Loucy (cell line): Measurements from ENCODE around the gene CD276.
"Not testable (repeated sequence)": the region's sequence is repeated elsewhere in the genome, so short reads cannot be mapped to it uniquely, and the experiment has no call there.

Experiments used
- H2AFZ ChIP-seq: fragments of 200-600 bp; sonication (generic); 2 replicates; pipeline ENCODE4 v1.6.0; 2016; ENCODE audit warnings: antibody characterized with exemption, mild to moderate bottlenecking, low read length, moderate library complexity
- H3F3A ChIP-seq: fragments of 200-600 bp; 2 replicates; pipeline ENCODE4 v1.6.0; 2016; ENCODE audit warnings: antibody characterized with exemption, low read depth, mild to moderate bottlenecking
- H3K27me3 ChIP-seq: fragments of 200-600 bp; sonication (generic); 2 replicates; pipeline ENCODE4 v1.6.1; 2014; ENCODE audit warnings: low read length, mild to moderate bottlenecking; ENCODE audit not compliant: insufficient read depth, poor library complexity, severe bottlenecking
- H3K36me3 ChIP-seq: fragments of 200-600 bp; sonication (generic); 2 replicates; pipeline ENCODE4 v1.6.1; 2016; ENCODE audit warnings: low read length; ENCODE audit not compliant: insufficient read depth
- H3K4me1 ChIP-seq: fragments of 200-600 bp; sonication (generic); 2 replicates; pipeline ENCODE4 v1.5.1; 2014; ENCODE audit warnings: low read length, mild to moderate bottlenecking; ENCODE audit not compliant: insufficient read depth, poor library complexity, severe bottlenecking
- H3K4me2 ChIP-seq: fragments of 200-600 bp; sonication (generic); 2 replicates; pipeline ENCODE4 v1.6.0; 2014; ENCODE audit warnings: antibody characterized with exemption, low read length, low read depth, mild to moderate bottlenecking; ENCODE audit not compliant: poor library complexity, severe bottlenecking
- H3K4me3 ChIP-seq: fragments of 200-600 bp; sonication (generic); 2 replicates; pipeline ENCODE4 v1.5.1; 2014; ENCODE audit warnings: low read length, mild to moderate bottlenecking, mixed read lengths; ENCODE audit not compliant: poor library complexity, severe bottlenecking
- H3K79me2 ChIP-seq: fragments of 200-600 bp; sonication (generic); 2 replicates; pipeline ENCODE4 v1.6.1; 2014; ENCODE audit warnings: low read length; ENCODE audit not compliant: insufficient read depth
- H3K9ac ChIP-seq: fragments of 200-600 bp; sonication (generic); 2 replicates; pipeline ENCODE4 v1.6.0; 2014; ENCODE audit warnings: mild to moderate bottlenecking, low read depth, low read length, moderate library complexity; ENCODE audit not compliant: poor library complexity, severe bottlenecking
- H3K9me2 ChIP-seq: fragments of 200-600 bp; sonication (generic); replicated peaks from 2 replicates; pipeline ENCODE4 v1.6.1; 2016; ENCODE audit warnings: low read depth, low read length, mixed read lengths
- H3K9me3 ChIP-seq: fragments of 200-600 bp; sonication (generic); 2 replicates; pipeline ENCODE4 v1.6.1; 2014; ENCODE audit warnings: mild to moderate bottlenecking, antibody characterized with exemption, low read length, low read depth; ENCODE audit not compliant: insufficient read depth
- H4K20me1 ChIP-seq: fragments of 200-600 bp; sonication (generic); 2 replicates; pipeline ENCODE4 v1.6.0; 2014; ENCODE audit warnings: antibody characterized with exemption, low read length, mild to moderate bottlenecking; ENCODE audit not compliant: insufficient read depth, poor library complexity, severe bottlenecking
- CTCF ChIP-seq: fragments of 200-600 bp; sonication (generic); conservative IDR thresholded peaks from 2 replicates; pipeline ENCODE4 v1.5.1; 2014; ENCODE audit warnings: mild to moderate bottlenecking, antibody characterized with exemption, low read length
- EZH2phosphoT487 ChIP-seq: fragments of 200-600 bp; IDR thresholded peaks from 2 replicates; pipeline ENCODE4 v1.6.1; 2018; ENCODE audit warnings: antibody characterized with exemption, mild to moderate bottlenecking, moderate library complexity, borderline replicate concordance

Gene CD276

GRCh38 chr15:73699249-73700040 lies 15.3 kb downstream of the CD276 start:
- H3K4me1 ChIP-seq, result peaks cover 16% of the 10 kb centered on the region
- H3K27me3 ChIP-seq, result peaks cover 4% of the 10 kb centered on the region
- no peaks in the 10 kb centered on the region for H3K9me2 ChIP-seq
- no peak overlapping the region for H3K9ac ChIP-seq
- H2AFZ ChIP-seq, result no peak overlapping the region
- no peak overlapping the region for H3K4me3 ChIP-seq
- no peak for TF ChIP-seq EZH2phosphoT487
- TF ChIP-seq CTCF, result no peak
- H3F3A ChIP-seq, result no peaks in the 10 kb centered on the region
- H3K36me3 ChIP-seq, result no peaks in the 10 kb centered on the region
- no peaks in the 10 kb centered on the region for H4K20me1 ChIP-seq
- H3K79me2 ChIP-seq, result no peaks in the 10 kb centered on the region
- no peaks in the 10 kb centered on the region for H3K9me3 ChIP-seq
- no peak overlapping the region for H3K4me2 ChIP-seq

GRCh38 chr15:73700041-73700842 lies 16.1 kb downstream of the CD276 start:
- peaks cover 16% of the 10 kb centered on the region for H3K4me1 ChIP-seq
- H3K9ac ChIP-seq, result no peak overlapping the region
- no peaks in the 10 kb centered on the region for H4K20me1 ChIP-seq
- no peaks in the 10 kb centered on the region for H3F3A ChIP-seq
- H3K36me3 ChIP-seq, result no peaks in the 10 kb centered on the region
- H3K4me3 ChIP-seq, result no peak overlapping the region
- H3K79me2 ChIP-seq, result no peaks in the 10 kb centered on the region
- H3K27me3 ChIP-seq, result peaks cover 4% of the 10 kb centered on the region
- no peak overlapping the region for H2AFZ ChIP-seq
- no peak overlapping the region for H3K4me2 ChIP-seq
- TF ChIP-seq EZH2phosphoT487 (no peak), CTCF (peak; percentile 99)
- H3K9me2 ChIP-seq, result no peaks in the 10 kb centered on the region
- no peaks in the 10 kb centered on the region for H3K9me3 ChIP-seq

- not testable (repeated sequence) for H3K4me3 ChIP-seq, H3K27me3 ChIP-seq, H3K9me3 ChIP-seq, H2AFZ ChIP-seq, H3K79me2 ChIP-seq, H4K20me1 ChIP-seq, H3K36me3 ChIP-seq, H3K9ac ChIP-seq, H3K9me2 ChIP-seq, H3F3A ChIP-seq, H3K4me1 ChIP-seq, H3K4me2 ChIP-seq
These were observed 18.4 kb downstream of the CD276 start for GRCh38 chr15:73702311-73703239.

GRCh38 chr15:73703601-73704000 lies 19.4 kb downstream of the CD276 start:
- H3K9me3 ChIP-seq, H3K27me3 ChIP-seq, H3K4me1 ChIP-seq, H4K20me1 ChIP-seq, H3K36me3 ChIP-seq, H3K4me2 ChIP-seq, H3K9ac ChIP-seq, H3F3A ChIP-seq, H3K4me3 ChIP-seq, H3K9me2 ChIP-seq, H3K79me2 ChIP-seq, H2AFZ ChIP-seq: not testable (repeated sequence)

- H3K4me2 ChIP-seq, H3K79me2 ChIP-seq, H3K27me3 ChIP-seq: not testable (repeated sequence)
These were observed 20.1 kb downstream of the CD276 start for GRCh38 chr15:73704142-73704868.

More at GRCh38 chr15:73704142-73704868, 20.1 kb downstream of the CD276 start:
- not testable (repeated sequence) for H3K4me3 ChIP-seq, H2AFZ ChIP-seq, H3K9ac ChIP-seq, H3K4me1 ChIP-seq, H3K36me3 ChIP-seq, H3K9me3 ChIP-seq, H3K9me2 ChIP-seq, H4K20me1 ChIP-seq, H3F3A ChIP-seq
